Gastrocnemius medialis (tissue), 4 donors: Measurements from ENCODE around the gene MAN1C1.

Experiments
- CTCF ChIP-seq, 5 experiments: fragments of 450-650 bp in 3 of 5; fragments of 200-600 bp in 2 of 5; sonication (generic) in 2 of 5; IDR thresholded peaks in 4 of 5; conservative IDR thresholded peaks in 1 of 5; 1 replicate in 4 of 5; 2 replicates in 1 of 5; pipeline ENCODE4 v1.5.1; 2016 to 2019; ENCODE audit warnings: antibody characterized with exemption in 5 of 5, mild to moderate bottlenecking in 3 of 5, moderate library complexity in 3 of 5
- POLR2A ChIP-seq, 2 donors: fragments of 450-650 bp; IDR thresholded peaks; one replicate each; pipeline ENCODE4 v1.6.1; 2017; ENCODE audit warnings: antibody characterized with exemption in 2 of 2, mild to moderate bottlenecking in 2 of 2, moderate library complexity in 2 of 2

- TF ChIP-seq POLR2A (IDR thresholded peaks at IDR 0.05) = no peak
- peak; percentile 90 to 95 (median 93) for TF ChIP-seq CTCF (IDR thresholded peaks at IDR 0.05 in 4 of 5, conservative IDR thresholded peaks at IDR 0.05 in 1 of 5)
Measured at GRCh38 chr1:25810341-25811299, 194.0 kb downstream of the MAN1C1 start.
